H1 (cell line): ENCODE data around the gene SEMA4D. TPM values are rescaled to one million over a fixed set of nuclear protein-coding genes. Genes with fewer than 3 reads are reported as not detected.

Source experiments
- CTCF ChIA-PET: fragments of 300-600 bp; sonication (Branson Sonifier 250); formaldehyde crosslinking; loops from one replicate; lab custom pipeline; 2021; ENCODE audit not compliant: partially characterized antibody; lab: Charles Lee
- POLR2A ChIA-PET: fragments of 300-600 bp; sonication (Branson Sonifier 250); formaldehyde crosslinking; loops from one replicate; lab custom pipeline; 2021; ENCODE audit warnings: inconsistent platforms; ENCODE audit not compliant: partially characterized antibody; lab: Charles Lee
- DNase-seq, 2 experiments: peaks; one replicate each; pipeline versions ENCODE4 v3.0.0 to v3.0.0-alpha.2; 2010 to 2022; ENCODE audit warnings: low spot score in 2 of 2, low read depth in 1 of 2, mixed read lengths in 1 of 2
- FAIRE-seq: peaks from 2 replicates; lab custom pipeline; 2011; peaks lifted over from hg19 to GRCh38; lab: Jason Lieb, UNC
- H2AFZ ChIP-seq: 2 replicates; pipeline ENCODE4 v1.8.1; 2012; ENCODE audit warnings: low read length, inconsistent platforms
- H2AK5ac ChIP-seq: 2 replicates; pipeline ENCODE4 v1.6.1; 2013; ENCODE audit warnings: low read depth, low read length
- H2BK120ac ChIP-seq: replicated peaks from 2 replicates; pipeline ENCODE3; 2013; ENCODE audit warnings: low read depth, low read length, inconsistent platforms
- H2BK12ac ChIP-seq: 2 replicates; pipeline ENCODE4 v1.6.1; 2013; ENCODE audit warnings: low read depth, low read length
- H2BK15ac ChIP-seq: 2 replicates; pipeline ENCODE4 v1.6.1; 2013; ENCODE audit warnings: low read length
- H2BK20ac ChIP-seq: 2 replicates; pipeline ENCODE4 v1.6.1; 2013; ENCODE audit warnings: low read length
- H2BK5ac ChIP-seq: 2 replicates; pipeline ENCODE4 v1.6.1; 2013; ENCODE audit warnings: low read depth, low read length
- H3K14ac ChIP-seq: 2 replicates; pipeline ENCODE4 v1.6.1; 2013; ENCODE audit warnings: inconsistent platforms; ENCODE audit not compliant: insufficient read length
- H3K18ac ChIP-seq: 2 replicates; pipeline ENCODE4 v1.6.1; 2013; ENCODE audit warnings: low read length; ENCODE audit errors: extremely low read depth
- H3K23ac ChIP-seq: 2 replicates; pipeline ENCODE4 v1.6.1; 2013; ENCODE audit warnings: inconsistent platforms; ENCODE audit not compliant: insufficient read length
- H3K23me2 ChIP-seq: 2 replicates; pipeline ENCODE4 v1.6.1; 2013; ENCODE audit warnings: low read depth, low read length
- H3K27ac ChIP-seq: 2 replicates; pipeline ENCODE4 v1.6.1; 2011; ENCODE audit warnings: low read depth, low read length, inconsistent platforms
- H3K27me3 ChIP-seq, 4 experiments: replicated peaks in 1 of 4; 1 replicate in 1 of 4; 2 replicates in 3 of 4; pipeline versions ENCODE4 v1.6.1 to v1.8.1; 2011 to 2013; ENCODE audit warnings: low read length in 3 of 4, mild to moderate bottlenecking in 3 of 4, inconsistent platforms in 2 of 4, mixed read lengths in 2 of 4, moderate library complexity in 1 of 4; ENCODE audit not compliant: control insufficient read depth in 3 of 4, insufficient read depth in 3 of 4; ENCODE audit errors: extremely low read depth in 1 of 4
- H3K36me3 ChIP-seq, 4 experiments: 2 replicates each; pipeline versions ENCODE4 v1.6.1 to v1.8.1; 2011 to 2013; ENCODE audit warnings: mild to moderate bottlenecking in 4 of 4, low read length in 3 of 4, moderate library complexity in 2 of 4, control low read depth in 1 of 4, inconsistent platforms in 1 of 4; ENCODE audit not compliant: insufficient read depth in 4 of 4, control insufficient read depth in 2 of 4
- H3K4ac ChIP-seq: replicated peaks from 2 replicates; pipeline ENCODE3; 2013; ENCODE audit warnings: low read length, low read depth, mixed read lengths, inconsistent platforms; ENCODE audit not compliant: insufficient read length
- H3K4me1 ChIP-seq, 4 experiments: replicated peaks in 1 of 4; 1 replicate in 1 of 4; 2 replicates in 3 of 4; pipeline versions ENCODE4 v1.6.1 to v1.8.1; 2011 to 2013; ENCODE audit warnings: low read length in 3 of 4, inconsistent platforms in 2 of 4, mixed read lengths in 1 of 4; ENCODE audit not compliant: insufficient read depth in 4 of 4, control insufficient read depth in 3 of 4
- H3K4me2 ChIP-seq, 2 experiments: 2 replicates each; pipeline versions ENCODE4 v1.6.1 to v1.8.1; 2011 to 2013; ENCODE audit warnings: low read depth in 2 of 2, low read length in 2 of 2, control low read depth in 1 of 2, inconsistent platforms in 1 of 2, mild to moderate bottlenecking in 1 of 2; ENCODE audit not compliant: insufficient read depth in 1 of 2
- H3K4me3 ChIP-seq, 4 experiments: fragments of 200-600, 300-600 bp in 1 of 4; sonication (generic), shearing (Covaris generic), sonication (Bioruptor Twin) in 1 of 4; 2 replicates each; pipeline versions ENCODE4 v1.5.1 to v1.8.1; 2011 to 2016; ENCODE audit warnings: low read length in 4 of 4, low read depth in 3 of 4, control low read depth in 2 of 4, inconsistent platforms in 2 of 4, mild to moderate bottlenecking in 2 of 4, mixed read lengths in 1 of 4, moderate library complexity in 1 of 4; ENCODE audit not compliant: insufficient read depth in 2 of 4; ENCODE audit errors: extremely low read depth in 1 of 4
- H3K56ac ChIP-seq: replicated peaks from 2 replicates; pipeline ENCODE3; 2013; ENCODE audit warnings: low read depth, mild to moderate bottlenecking, mixed read lengths, low read length, inconsistent platforms; ENCODE audit not compliant: insufficient read length
- H3K79me1 ChIP-seq: 2 replicates; pipeline ENCODE4 v1.6.1; 2013; ENCODE audit warnings: low read depth, low read length, control low read depth
- H3K79me2 ChIP-seq, 2 experiments: 2 replicates each; pipeline versions ENCODE4 v1.6.1 to v1.8.1; 2012 to 2013; ENCODE audit warnings: low read length in 2 of 2, mild to moderate bottlenecking in 2 of 2, inconsistent platforms in 1 of 2; ENCODE audit not compliant: insufficient read depth in 2 of 2, control insufficient read depth in 1 of 2
- H3K9ac ChIP-seq, 4 experiments: replicated peaks in 1 of 4; 1 replicate in 1 of 4; 2 replicates in 3 of 4; pipeline versions ENCODE4 v1.6.1 to v1.8.1; 2011 to 2013; ENCODE audit warnings: low read depth in 3 of 4, low read length in 3 of 4, control low read depth in 2 of 4, mild to moderate bottlenecking in 2 of 4, moderate library complexity in 2 of 4, inconsistent platforms in 1 of 4; ENCODE audit errors: extremely low read depth in 1 of 4
- H3K9me3 ChIP-seq, 2 experiments: 2 replicates each; pipeline versions ENCODE4 v1.6.1 to v1.8.1; 2012 to 2013; ENCODE audit warnings: mild to moderate bottlenecking in 2 of 2, moderate library complexity in 2 of 2, control low read depth in 1 of 2, inconsistent platforms in 1 of 2, low read depth in 1 of 2, low read length in 1 of 2, mixed read lengths in 1 of 2; ENCODE audit not compliant: insufficient read depth in 2 of 2
- H4K20me1 ChIP-seq, 2 experiments: replicated peaks in 1 of 2; 2 replicates each; pipeline versions ENCODE3 to v1.8.1; 2011 to 2013; ENCODE audit warnings: inconsistent platforms in 2 of 2, low read length in 2 of 2, mild to moderate bottlenecking in 1 of 2; ENCODE audit not compliant: insufficient read depth in 2 of 2, control insufficient read depth in 1 of 2
- H4K5ac ChIP-seq: 2 replicates; pipeline ENCODE4 v1.6.1; 2013; ENCODE audit warnings: low read length, low read depth, mixed read lengths, inconsistent platforms; ENCODE audit not compliant: insufficient read length
- H4K8ac ChIP-seq: 2 replicates; pipeline ENCODE4 v1.8.0; 2013; ENCODE audit warnings: mild to moderate bottlenecking, moderate library complexity, low read length, inconsistent platforms; ENCODE audit not compliant: insufficient read depth; ENCODE audit errors: extremely low read depth
- H4K91ac ChIP-seq: replicated peaks from 2 replicates; pipeline ENCODE3; 2013; ENCODE audit warnings: low read length, mixed read lengths, inconsistent platforms; ENCODE audit not compliant: insufficient read length
- BCL11A ChIP-seq, 2 experiments: IDR thresholded peaks; one replicate each; pipeline ENCODE4 v1.6.1; 2011; ENCODE audit warnings: low read depth in 2 of 2, low read length in 2 of 2, mild to moderate bottlenecking in 2 of 2
- CBX8 ChIP-seq: fragments of 300-800, 300-1000 bp; sonication (generic); IDR thresholded peaks from 2 replicates; pipeline ENCODE4 v1.7.1; 2016; ENCODE audit warnings: low read depth, low read length, borderline replicate concordance
- EGR1 ChIP-seq: IDR thresholded peaks from 2 replicates; pipeline ENCODE4 v1.6.1; 2011; ENCODE audit warnings: low read depth, low read length, borderline replicate concordance
- NRF1 ChIP-seq: IDR thresholded peaks from 2 replicates; pipeline ENCODE4 v1.6.1; 2011; ENCODE audit warnings: mild to moderate bottlenecking, low read depth, low read length, improper control_type of control experiment
- POU5F1 ChIP-seq: IDR thresholded peaks from 2 replicates; pipeline ENCODE4 v1.6.1; 2011; ENCODE audit warnings: low read depth, mild to moderate bottlenecking, low read length, moderate library complexity
- RXRA ChIP-seq: IDR thresholded peaks from 2 replicates; pipeline ENCODE4 v1.6.1; 2011; ENCODE audit warnings: low read depth, mild to moderate bottlenecking, low read length, moderate library complexity; ENCODE audit not compliant: insufficient read depth
- SUZ12 ChIP-seq: fragments of 200-600 bp; sonication (generic); IDR thresholded peaks from 2 replicates; pipeline ENCODE4 v1.6.1; 2012; ENCODE audit warnings: mild to moderate bottlenecking, inconsistent platforms, low read length, moderate library complexity, mixed read lengths
- ZNF274 ChIP-seq: IDR thresholded peaks from 2 replicates; pipeline ENCODE4 v1.7.0; 2012; ENCODE audit warnings: low read length, borderline replicate concordance; ENCODE audit errors: extremely low read depth
- WGBS, 2 experiments: shearing (Covaris generic) in 1 of 2; methylation state at CpG; one replicate each; pipeline versions ENCODE4 v1.1.6 to v1.1.7; 2013 to 2015; ENCODE audit warnings: low lambda C conversion rate in 2 of 2, mixed read lengths in 2 of 2, inconsistent platforms in 1 of 2, low coverage in 1 of 2, missing lambda C conversion rate in 1 of 2; ENCODE audit not compliant: insufficient replicate concordance in 2 of 2, insufficient coverage in 1 of 2, insufficient read length in 1 of 2; ENCODE audit errors: extremely low coverage in 1 of 2, missing lambda C conversion rate in 1 of 2; 5-methylcytosine and 5-hydroxymethylcytosine counted together
- polyA plus RNA-seq, 7 experiments: library from polyadenylated mRNA; depleted of rRNA in 3 of 7; stranded (reverse) in 5 of 7; unstranded in 2 of 7; fragments of >200 nt in 5 of 7; fragments of 200-250 nt in 2 of 7; gene quantifications; 1 replicate in 5 of 7; 2 replicates in 1 of 7; 4 replicates in 1 of 7; pipeline versions ENCODE4 v1.2.1 to v1.2.3, GENCODE V29; 2011 to 2013; ENCODE audit warnings: missing spikeins in 2 of 7, mixed read lengths in 2 of 7
- total RNA-seq: library from RNA; stranded (reverse); fragmentation: NEBNext Ultra II Directional; extraction: Animal tissue kit (Norgen Biotek cat#: 25700); gene quantifications from 2 replicates; pipeline ENCODE4 v1.2.1, GENCODE V29; 2021
- TF ChIP-seq, protein P1 (sequence below), 3 experiments: IDR thresholded peaks; 1 replicate in 2 of 3; 2 replicates in 1 of 3; pipeline versions ENCODE4 v1.5.1 to v1.6.1; 2011; ENCODE audit warnings: low read length in 3 of 3, mild to moderate bottlenecking in 3 of 3, inconsistent platforms in 2 of 3, low read depth in 1 of 3, moderate library complexity in 1 of 3; ENCODE audit not compliant: insufficient read depth in 1 of 3; ENCODE audit errors: control extremely low read depth in 1 of 3

The SEMA4D gene
- total and polyA plus RNA-seq, 2 of the 8 experiments (the other 6 are each of a cell fraction or from before 2014, with no cell fraction given): 21.0 to 70.4 TPM

GRCh38 chr9:89357331-89358197 lies 140.3 kb downstream of the SEMA4D start:
- Histone ChIP-seq H2AK5ac (no peak overlapping the region), H3K23me2 (no peaks in the 10 kb centered on the region), H4K20me1 (peaks cover 4 to 6% of the 10 kb centered on the region in 2 experiments), H4K91ac (no peak overlapping the region), H3K4me2 (no peak overlapping the region), H3K79me1 (no peaks in the 10 kb centered on the region; the same call in 1 of the 2 replicates), H2BK12ac (no peak overlapping the region), H3K4me3 (no peak overlapping the region), H4K8ac (no peak overlapping the region; the same call in 1 of the 2 replicates), H2BK120ac (no peak overlapping the region), H3K4me1 (no peaks in the 10 kb centered on the region), H3K36me3 (peaks cover 49 to 91% (median 75%) of the 10 kb centered on the region in 4 experiments), H3K27ac (no peak overlapping the region), H3K9me3 (no peaks in the 10 kb centered on the region), H2BK15ac (no peak overlapping the region), H3K27me3 (no peaks in the 10 kb centered on the region), H3K9ac (no peak overlapping the region), H3K4ac (no peak overlapping the region), H3K18ac (no peak overlapping the region), H3K79me2 (no peaks in the 10 kb centered on the region), H3K56ac (no peak overlapping the region), H2BK20ac (no peak overlapping the region), H4K5ac (no peak overlapping the region), H2BK5ac (no peak overlapping the region), H2AFZ (no peak overlapping the region), H3K23ac (no peak overlapping the region), H3K14ac (no peak overlapping the region)
- POLR2A ChIA-PET: interaction anchor here (1.1 to 1.7 kb wide), 5 partner anchors 9 to 34 kb away, joined by 3 to 8 read pairs (median 3); no protein-coding TSS in a partner anchor
- CTCF ChIA-PET: interaction anchor here (1.0 to 1.5 kb wide), 5 partner anchors 8 to 235 kb away, joined by 3 to 6 read pairs (median 3); no protein-coding TSS in a partner anchor
- no peak for DNase-seq
- 90% methylated on average over 8 of the region's 8 CpGs; no CpG with 5 or more reads in 1 of the 2 experiments for WGBS, 2 experiments
- FAIRE-seq: no peak
- TF ChIP-seq POU5F1 (no peak), SUZ12 (no peak), EGR1 (no peak), NRF1 (no peak), CBX8 (no peak), BCL11A (IDR thresholded peaks at IDR 0.05; ENCODE audit: low read depth in 2 of 2, low read length in 2 of 2) (no peak), ZNF274 (no peak), RXRA (no peak)
- TF ChIP-seq, protein P1, sequence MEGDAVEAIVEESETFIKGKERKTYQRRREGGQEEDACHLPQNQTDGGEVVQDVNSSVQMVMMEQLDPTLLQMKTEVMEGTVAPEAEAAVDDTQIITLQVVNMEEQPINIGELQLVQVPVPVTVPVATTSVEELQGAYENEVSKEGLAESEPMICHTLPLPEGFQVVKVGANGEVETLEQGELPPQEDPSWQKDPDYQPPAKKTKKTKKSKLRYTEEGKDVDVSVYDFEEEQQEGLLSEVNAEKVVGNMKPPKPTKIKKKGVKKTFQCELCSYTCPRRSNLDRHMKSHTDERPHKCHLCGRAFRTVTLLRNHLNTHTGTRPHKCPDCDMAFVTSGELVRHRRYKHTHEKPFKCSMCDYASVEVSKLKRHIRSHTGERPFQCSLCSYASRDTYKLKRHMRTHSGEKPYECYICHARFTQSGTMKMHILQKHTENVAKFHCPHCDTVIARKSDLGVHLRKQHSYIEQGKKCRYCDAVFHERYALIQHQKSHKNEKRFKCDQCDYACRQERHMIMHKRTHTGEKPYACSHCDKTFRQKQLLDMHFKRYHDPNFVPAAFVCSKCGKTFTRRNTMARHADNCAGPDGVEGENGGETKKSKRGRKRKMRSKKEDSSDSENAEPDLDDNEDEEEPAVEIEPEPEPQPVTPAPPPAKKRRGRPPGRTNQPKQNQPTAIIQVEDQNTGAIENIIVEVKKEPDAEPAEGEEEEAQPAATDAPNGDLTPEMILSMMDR (IDR thresholded peaks at IDR 0.05; ENCODE audit: control extremely low read depth in 1 of 3, insufficient read depth in 1 of 3, low read depth in 1 of 3, low read length in 3 of 3): no peak
